Camera-type eye (tissue), 1 donor: ENCODE data around the gene NEURL4. TPM values are rescaled to one million over a fixed set of nuclear protein-coding genes. Genes with fewer than 3 reads are reported as not detected.

ENCODE experiments used
- total RNA-seq: library from RNA; depleted of rRNA; stranded (reverse); fragments of >200 nt; gene quantifications from one replicate; pipeline ENCODE4 v1.2.3, GENCODE V29; 2014

NEURL4 gene
- 38.8 TPM for total RNA-seq

DNA sequence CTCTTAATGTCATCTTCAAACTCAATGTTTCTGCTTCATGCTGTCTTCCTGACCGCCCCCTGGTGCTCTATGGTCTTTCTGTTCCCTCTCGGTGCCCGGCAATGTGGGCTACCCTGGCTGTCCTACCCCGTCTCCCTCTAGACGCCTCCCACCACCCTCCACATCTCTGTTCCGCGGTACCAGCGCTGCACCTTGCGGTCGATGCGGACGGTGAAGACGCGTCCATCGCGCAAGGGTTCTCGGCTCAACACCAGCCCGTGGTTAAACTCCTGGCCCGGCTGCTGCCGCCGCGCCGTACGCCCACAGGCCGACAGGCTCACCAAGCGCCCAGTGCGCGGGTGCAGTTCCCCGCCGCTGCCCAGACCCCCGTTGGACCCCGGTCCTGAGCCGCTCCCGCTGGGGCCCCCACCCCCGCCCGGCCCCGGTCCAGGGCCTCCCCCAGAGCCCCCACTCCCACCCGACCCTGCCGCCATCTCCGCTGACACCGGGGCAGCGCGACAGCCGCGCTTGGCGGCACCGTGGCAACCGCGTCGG lies at the start of gene NEURL4:
TSS of gene NEURL4 (minus strand) at position 496 of the 534 bp plus-strand sequence. CDS start at position 473, 23 bp downstream.

DNA sequence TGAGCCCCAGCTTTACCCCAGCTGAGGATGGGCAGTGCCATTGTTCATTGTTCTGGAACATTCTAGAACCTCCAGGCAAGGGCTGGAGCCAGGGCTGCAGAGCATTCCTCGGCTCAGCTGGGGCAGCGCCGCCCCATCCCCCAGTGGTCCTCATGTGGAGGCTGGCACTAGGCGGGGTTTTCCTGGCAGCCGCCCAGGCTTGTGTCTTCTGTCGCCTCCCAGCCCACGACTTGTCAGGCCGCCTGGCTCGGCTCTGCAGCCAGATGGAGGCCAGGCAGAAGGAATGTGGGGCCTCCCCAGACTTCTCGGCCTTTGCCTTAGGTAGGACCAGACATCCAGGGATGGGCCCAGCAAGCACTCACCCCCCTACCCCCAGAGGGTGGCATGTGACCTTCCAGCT lies 25.9 kb upstream of the NEURL4 start, which contains the start of gene TMEM95:
TSS of gene TMEM95 (plus strand) at position 104 of the 400 bp plus-strand sequence. CDS start at position 153, 49 bp downstream.

DNA sequence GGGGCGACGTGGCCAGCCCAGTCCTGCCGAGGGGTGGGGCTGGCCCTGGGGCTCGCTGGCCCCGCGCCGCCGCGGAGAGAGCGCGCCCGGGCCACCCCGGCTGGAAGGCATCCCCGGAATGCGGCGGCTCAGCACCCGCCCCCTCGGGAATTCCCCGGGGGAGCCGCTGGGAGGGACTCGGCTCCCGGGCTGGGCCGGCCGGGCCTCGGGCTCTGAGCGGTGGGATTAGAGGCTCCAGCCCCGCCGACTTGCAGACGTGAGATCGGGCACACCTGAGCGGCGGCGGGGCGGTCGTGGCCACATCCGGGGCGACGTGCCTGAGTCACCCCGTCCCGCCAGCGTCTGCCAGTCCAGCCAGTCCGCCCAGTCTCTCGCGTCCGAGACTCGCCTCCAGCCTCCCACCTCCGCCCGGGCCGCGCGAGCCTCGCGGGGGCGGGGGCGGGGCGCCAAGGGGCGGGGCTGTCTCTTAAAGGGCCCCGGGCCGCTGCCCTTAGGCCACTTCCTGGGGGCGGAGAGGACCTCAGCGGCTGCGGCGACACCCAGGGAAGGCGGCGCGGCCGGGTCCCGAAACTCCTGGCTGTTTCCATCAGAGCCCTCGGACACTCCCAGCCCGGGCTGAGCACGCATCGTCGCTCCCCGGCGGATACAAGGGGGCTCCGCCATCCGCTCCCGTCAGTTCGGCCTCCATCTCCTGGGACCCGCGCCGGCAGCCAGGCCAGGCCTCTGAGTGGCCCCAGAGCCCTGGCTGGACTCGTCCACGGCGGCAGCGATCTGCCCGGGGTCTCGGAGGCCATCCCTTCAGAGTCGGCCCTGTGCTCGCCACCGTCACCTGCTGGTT lies 22.7 kb upstream of the NEURL4 start, which contains the start of gene KCTD11:
TSS of gene KCTD11 (plus strand) at position 498 of the 838 bp plus-strand sequence.

DNA sequence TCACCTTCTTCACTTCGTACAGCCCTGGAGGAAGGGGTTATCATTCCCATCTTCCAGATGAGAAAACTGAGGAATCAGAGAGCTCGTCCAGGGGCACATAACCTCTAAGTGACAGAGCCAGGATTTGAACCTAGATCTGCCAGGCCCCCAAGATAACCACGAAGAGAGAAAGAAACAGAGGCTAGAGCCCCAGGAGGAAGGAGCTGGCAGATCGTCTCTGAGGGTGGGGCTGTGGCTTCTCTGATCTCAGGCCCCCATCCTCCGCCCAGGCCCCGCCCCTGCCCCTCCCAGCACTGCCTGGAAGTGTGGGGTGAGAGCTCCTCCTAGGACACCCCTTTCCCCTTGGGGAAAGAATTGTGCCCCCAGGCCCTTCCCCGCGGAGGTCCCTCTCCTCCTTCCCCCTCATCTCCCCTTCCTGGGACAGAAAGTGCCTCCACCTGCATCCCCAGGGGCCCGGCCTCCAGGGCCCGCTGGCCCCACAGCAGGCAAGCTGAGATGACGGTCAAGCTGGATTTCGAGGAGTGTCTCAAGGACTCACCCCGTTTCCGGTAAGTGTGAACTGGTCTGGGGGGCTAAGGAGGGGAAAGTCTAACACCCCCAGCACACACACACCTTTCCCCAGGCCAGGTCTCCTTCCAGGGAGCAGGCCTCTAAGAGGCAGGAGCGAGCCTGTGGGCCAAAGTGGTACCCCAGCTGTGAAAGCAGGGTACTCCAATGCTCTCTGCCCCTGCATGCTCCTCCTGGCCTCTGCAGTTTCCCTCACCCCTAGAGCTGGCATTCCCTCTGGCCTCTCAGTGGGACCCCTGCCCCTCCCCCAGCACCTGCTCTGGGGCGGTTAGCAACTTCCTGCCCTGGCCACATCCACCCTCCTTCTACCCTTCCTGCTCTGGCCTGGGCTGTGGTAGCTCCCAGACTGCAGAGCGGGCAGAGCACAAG lies 7.4 kb upstream of the NEURL4 start, which contains the start of gene ACAP1:
TSS of gene ACAP1 (plus strand) at position 290 of the 936 bp plus-strand sequence. CDS start at position 496, 206 bp downstream.

GRCh38 chr17:7314719-7315569 lies 14.2 kb downstream of the NEURL4 start, which contains the start of gene GPS2:
Gene GPS2 (minus strand): TSS chr17:7315360. CDS start chr17:7315052, 308 bp downstream.

DNA sequence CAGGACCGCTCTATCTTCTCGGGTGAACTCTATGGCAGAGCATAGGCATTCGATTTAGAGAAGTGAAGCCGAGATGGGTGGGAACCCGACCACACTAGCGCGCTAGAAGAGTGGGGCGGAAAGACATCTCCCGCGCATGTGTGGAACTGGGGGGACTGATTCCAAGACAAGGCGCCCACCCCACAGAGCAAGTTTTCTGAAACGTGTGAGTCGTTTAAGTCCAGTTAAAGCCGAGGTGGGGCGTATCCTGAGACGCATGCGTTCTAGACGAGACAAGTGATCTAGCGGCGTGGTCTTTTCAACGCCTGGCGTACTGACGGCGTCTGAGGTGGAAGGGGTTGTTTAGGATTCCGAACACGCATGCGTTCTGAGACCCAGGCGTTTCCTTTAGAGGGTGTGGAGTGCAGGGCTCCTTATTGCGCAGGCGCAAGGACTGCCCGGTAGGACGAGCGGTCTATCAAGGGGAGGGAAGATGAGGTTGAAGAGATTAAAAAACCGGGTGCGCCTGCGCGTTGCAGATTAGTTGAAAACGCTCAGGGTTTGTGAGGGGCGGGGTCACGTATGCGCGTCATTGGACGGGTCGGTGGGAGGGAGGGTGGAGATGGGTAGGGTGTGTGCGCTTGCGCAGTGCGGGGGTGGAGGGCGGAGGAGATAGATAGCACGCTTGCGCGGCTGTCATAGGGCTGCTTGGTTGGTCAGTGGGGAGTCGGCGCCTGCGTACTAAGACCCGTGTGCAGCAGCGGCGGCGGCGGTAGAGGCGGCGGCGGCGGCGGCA lies 22.0 kb downstream of the NEURL4 start, which contains the start of gene EIF5A:
TSS of gene EIF5A (plus strand) at position 718 of the 775 bp plus-strand sequence. CDS start 2,008 bp downstream, outside the sequence.

GRCh38 chr17:7294614-7295153 lies 34.5 kb downstream of the NEURL4 start, which contains the start of gene YBX2:
Gene YBX2 (minus strand): TSS chr17:7294639. CDS start chr17:7294500, 139 bp downstream.

GRCh38 chr17:7281074-7281952 lies 47.8 kb downstream of the NEURL4 start, which contains the start of gene SLC2A4:
Gene SLC2A4 (plus strand): TSS chr17:7281718. CDS start chr17:7281935, 217 bp downstream.

Other genes starting within 250 kb of the NEURL4 start
- 3.3 TPM for gene CLEC10A, start 249.1 kb downstream of the NEURL4 start, total RNA-seq
- 0.33 TPM for gene ASGR2, start 214.5 kb downstream of the NEURL4 start, total RNA-seq
- gene ASGR1, start 150.0 kb downstream of the NEURL4 start, total RNA-seq = 5.7 TPM
- 194 TPM for gene DLG4, start 109.5 kb downstream of the NEURL4 start, total RNA-seq
- gene ACADVL, start 109.4 kb downstream of the NEURL4 start, total RNA-seq = 281 TPM
- gene DVL2, start 94.8 kb downstream of the NEURL4 start, total RNA-seq = 103 TPM
- gene PHF23, start 89.9 kb downstream of the NEURL4 start, total RNA-seq = 27.5 TPM
- gene GABARAP, start 86.9 kb downstream of the NEURL4 start, total RNA-seq = 310 TPM
- gene CTDNEP1, start 77.6 kb downstream of the NEURL4 start, total RNA-seq = 74.5 TPM
- 39.5 TPM for gene ELP5, start 77.1 kb downstream of the NEURL4 start, total RNA-seq
- gene CLDN7, start 66.9 kb downstream of the NEURL4 start, total RNA-seq = 14.3 TPM
- 5.4 TPM for gene SLC2A4, start 47.6 kb downstream of the NEURL4 start, total RNA-seq
- gene YBX2, start 34.7 kb downstream of the NEURL4 start, total RNA-seq = 1.3 TPM
- gene EIF5A, start 21.7 kb downstream of the NEURL4 start, total RNA-seq = 138 TPM
- gene GPS2, start 14.0 kb downstream of the NEURL4 start, total RNA-seq = 43.4 TPM
- gene ACAP1, start 7.2 kb upstream of the NEURL4 start, total RNA-seq = 6.2 TPM
- 4.5 TPM for gene KCTD11, start 22.8 kb upstream of the NEURL4 start, total RNA-seq
- gene TMEM95, start 25.8 kb upstream of the NEURL4 start, total RNA-seq = not detected
- gene TNK1, start 51.8 kb upstream of the NEURL4 start, total RNA-seq = 2.4 TPM
- 12.8 TPM for gene PLSCR3, start 65.2 kb upstream of the NEURL4 start, total RNA-seq
- gene TMEM256, start 74.8 kb upstream of the NEURL4 start, total RNA-seq = 27.9 TPM
- gene NLGN2, start 78.5 kb upstream of the NEURL4 start, total RNA-seq = 36.2 TPM
- not detected for gene SPEM1, start 91.0 kb upstream of the NEURL4 start, total RNA-seq
- not detected for gene SPEM2, start 96.3 kb upstream of the NEURL4 start, total RNA-seq
- not detected for gene SPEM3, start 99.5 kb upstream of the NEURL4 start, total RNA-seq
- 1.0 TPM for gene TMEM102, start 106.1 kb upstream of the NEURL4 start, total RNA-seq
- gene FGF11, start 110.2 kb upstream of the NEURL4 start, total RNA-seq = 7.1 TPM
- 17.8 TPM for gene CHRNB1, start 115.7 kb upstream of the NEURL4 start, total RNA-seq
- gene ZBTB4, start 150.3 kb upstream of the NEURL4 start, total RNA-seq = 35.8 TPM
- gene SLC35G6, start 152.1 kb upstream of the NEURL4 start, total RNA-seq = not detected
- gene POLR2A, start 155.0 kb upstream of the NEURL4 start, total RNA-seq = 114 TPM
- gene TNFSF12, start 219.7 kb upstream of the NEURL4 start, total RNA-seq = 16.2 TPM
- 7.6 TPM for gene TNFSF13, start 229.4 kb upstream of the NEURL4 start, total RNA-seq
- 54.2 TPM for gene SENP3, start 232.6 kb upstream of the NEURL4 start, total RNA-seq